ENCODE data around the gene NRIP3.

NRIP3 gene

GRCh38 chr11:8933931-8934330 lies 69.9 kb downstream of the NRIP3 start:
- DNase-seq (ENCODE audit: low read depth in 2 of 3, low spot score in 2 of 3), result no peak

GRCh38 chr11:8932564-8933180 lies 71.1 kb downstream of the NRIP3 start, which contains the start of gene C11orf16:
Gene C11orf16 (minus strand): TSS chr11:8932947. CDS start chr11:8932308, 639 bp downstream.
- no peak for DNase-seq (ENCODE audit: low read depth in 2 of 3, low spot score in 2 of 3)

Measured in activated CD8-positive, alpha-beta memory T cell treated with anti-CD3 and anti-CD28 coated beads for 48 hours (primary cell).